Measurements from ENCODE around the gene NUP98. TPM values are rescaled to one million over a fixed set of nuclear protein-coding genes. Genes with fewer than 3 reads are reported as not detected.

NUP98 gene
- total and polyA plus RNA-seq, 2 of the 13 experiments (the other 11 are each of a cell fraction or from before 2014, with no cell fraction given), result 76.6 to 85.3 TPM

DNA sequence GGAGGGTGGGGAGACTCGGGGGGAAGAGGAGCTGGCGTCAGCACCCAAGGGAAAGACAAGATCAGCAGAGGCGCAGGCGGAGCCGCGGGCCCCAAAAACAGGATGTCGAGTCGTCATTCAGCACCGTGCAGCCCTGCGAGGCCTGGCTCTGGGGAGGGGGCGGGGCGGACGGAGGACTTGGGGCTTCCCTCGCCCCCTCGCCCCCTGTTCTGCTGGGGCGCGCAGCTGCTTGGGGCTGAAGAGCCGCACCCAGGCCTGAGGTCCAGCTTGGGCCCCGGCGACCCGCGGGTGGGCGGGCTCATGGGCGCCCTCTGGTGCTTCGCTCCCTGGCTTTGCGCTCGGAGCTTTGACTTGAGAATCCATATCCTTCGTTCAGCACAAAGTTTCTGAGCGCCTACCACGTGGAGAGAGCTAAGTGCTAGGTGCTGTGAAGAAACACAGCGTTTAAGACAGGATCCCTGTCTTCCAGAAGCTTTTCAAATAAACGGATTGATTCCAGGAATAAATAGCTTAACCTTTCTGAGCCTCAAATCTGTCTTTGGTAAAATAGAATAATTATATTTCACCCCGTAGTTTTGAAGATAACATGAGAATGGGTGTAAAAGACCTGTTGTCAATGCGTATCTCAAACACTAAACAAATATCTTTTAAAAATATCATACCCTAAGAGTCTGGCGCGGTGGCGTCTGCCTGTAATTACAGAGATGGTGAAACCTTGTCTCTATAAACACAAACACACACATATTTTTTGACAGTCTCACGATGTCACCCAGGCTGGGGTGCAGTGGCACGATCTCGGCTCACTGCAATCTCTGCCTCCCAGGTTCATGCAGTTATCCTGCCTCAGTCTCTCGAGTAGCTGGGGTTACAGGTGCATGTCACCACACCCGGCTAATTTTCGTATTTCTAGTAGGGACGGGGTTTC is 44.3 kb upstream of the NUP98 start (continued):
- TF ChIP-seq, protein P1, sequence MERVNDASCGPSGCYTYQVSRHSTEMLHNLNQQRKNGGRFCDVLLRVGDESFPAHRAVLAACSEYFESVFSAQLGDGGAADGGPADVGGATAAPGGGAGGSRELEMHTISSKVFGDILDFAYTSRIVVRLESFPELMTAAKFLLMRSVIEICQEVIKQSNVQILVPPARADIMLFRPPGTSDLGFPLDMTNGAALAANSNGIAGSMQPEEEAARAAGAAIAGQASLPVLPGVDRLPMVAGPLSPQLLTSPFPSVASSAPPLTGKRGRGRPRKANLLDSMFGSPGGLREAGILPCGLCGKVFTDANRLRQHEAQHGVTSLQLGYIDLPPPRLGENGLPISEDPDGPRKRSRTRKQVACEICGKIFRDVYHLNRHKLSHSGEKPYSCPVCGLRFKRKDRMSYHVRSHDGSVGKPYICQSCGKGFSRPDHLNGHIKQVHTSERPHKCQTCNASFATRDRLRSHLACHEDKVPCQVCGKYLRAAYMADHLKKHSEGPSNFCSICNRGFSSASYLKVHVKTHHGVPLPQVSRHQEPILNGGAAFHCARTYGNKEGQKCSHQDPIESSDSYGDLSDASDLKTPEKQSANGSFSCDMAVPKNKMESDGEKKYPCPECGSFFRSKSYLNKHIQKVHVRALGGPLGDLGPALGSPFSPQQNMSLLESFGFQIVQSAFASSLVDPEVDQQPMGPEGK (CRISPR knock-in tag; IDR thresholded peaks at IDR 0.05), result peak; percentile 55; the same call in 1 of the 2 replicates
- TF ChIP-seq KLF12 (CRISPR knock-in tag; IDR thresholded peaks at IDR 0.05; ENCODE audit: borderline replicate concordance) (peak; percentile 64; the same call in 1 of the 2 replicates), MIER2 (CRISPR knock-in tag; IDR thresholded peaks at IDR 0.05) (peak; percentile 51; the same call in 1 of the 2 replicates), MAX (IDR thresholded peaks at IDR 0.05) (peak; percentile 95), MEIS1 (CRISPR knock-in tag; IDR thresholded peaks at IDR 0.05; ENCODE audit: borderline replicate concordance) (0 out of 2 replicates have a peak, but pooled peaks have one; percentile 19), ZNF224 (CRISPR knock-in tag; IDR thresholded peaks at IDR 0.05) (peak; percentile 74; the same call in 1 of the 2 replicates), TEAD3 (CRISPR knock-in tag; optimal IDR thresholded peaks at IDR 0.05; ENCODE audit: borderline replicate concordance) (peak; percentile 23), HNRNPLL (IDR thresholded peaks at IDR 0.05; ENCODE audit: low read depth, low read length, poor library complexity, severe bottlenecking) (peak; percentile 52), KAT7 (CRISPR knock-in tag; IDR thresholded peaks at IDR 0.05; ENCODE audit: borderline replicate concordance) (peak; percentile 65; the same call in 1 of the 2 replicates), ZBTB10 (CRISPR knock-in tag; IDR thresholded peaks at IDR 0.05; ENCODE audit: borderline replicate concordance) (peak; percentile 78; the same call in 1 of the 2 replicates), ZNF740 (CRISPR knock-in tag; IDR thresholded peaks at IDR 0.05) (peak; percentile 67; the same call in 1 of the 2 replicates), CCDC6 (CRISPR knock-in tag; IDR thresholded peaks at IDR 0.05) (0 out of 2 replicates have a peak, but pooled peaks have one; percentile 42), ZFP37 (CRISPR knock-in tag; IDR thresholded peaks at IDR 0.05; ENCODE audit: borderline replicate concordance) (0 out of 2 replicates have a peak, but pooled peaks have one; percentile 29), ATF2 (CRISPR knock-in tag; IDR thresholded peaks at IDR 0.05) (peak; percentile 20; the same call in 1 of the 2 replicates), ZZZ3 (CRISPR knock-in tag; IDR thresholded peaks at IDR 0.05; ENCODE audit: borderline replicate concordance) (0 out of 2 replicates have a peak, but pooled peaks have one; percentile 50), E2F1 (CRISPR knock-in tag; IDR thresholded peaks at IDR 0.05) (peak; percentile 19; the same call in 1 of the 2 replicates)
- TF ChIP-seq, protein P2, sequence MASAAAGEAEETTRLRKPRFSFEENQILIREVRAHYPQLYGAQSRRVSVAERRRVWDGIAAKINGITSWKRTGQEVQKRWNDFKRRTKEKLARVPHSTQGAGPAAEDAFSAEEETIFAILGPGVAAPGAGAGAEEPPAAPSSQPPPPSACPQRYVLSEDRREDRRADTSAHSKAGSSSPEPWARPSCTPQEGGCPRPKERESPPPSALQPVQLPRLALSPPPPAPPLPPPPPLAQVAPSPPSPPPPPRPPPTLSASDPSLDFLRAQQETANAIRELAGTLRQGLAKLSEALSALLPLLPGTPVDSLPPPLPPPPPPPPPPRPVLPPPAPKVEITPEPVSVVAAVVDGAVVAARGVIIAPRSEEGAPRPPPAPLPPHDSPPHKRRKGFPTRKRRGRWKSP (CRISPR knock-in tag; IDR thresholded peaks at IDR 0.05), result 0 out of 2 replicates have a peak, but pooled peaks have one; percentile 64
